Trophoblast cell (in vitro differentiated cells and primary cell): ENCODE measurements around the gene LRP2.

ENCODE experiments used
- DNase-seq, 2 donors: peaks; one replicate each; pipeline ENCODE4 v3.0.0-alpha.2; 2016
- H2AFZ ChIP-seq: 2 replicates; pipeline ENCODE4 v1.6.1; 2013; ENCODE audit warnings: low read length, moderate library complexity, mild to moderate bottlenecking; ENCODE audit not compliant: insufficient read depth, poor library complexity
- H2AK5ac ChIP-seq: 2 replicates; pipeline ENCODE4 v1.6.1; 2013; ENCODE audit warnings: mild to moderate bottlenecking, low read length
- H2BK120ac ChIP-seq: 2 replicates; pipeline ENCODE4 v1.6.1; 2013; ENCODE audit warnings: low read length, mild to moderate bottlenecking, moderate library complexity; ENCODE audit not compliant: insufficient read depth, poor library complexity
- H2BK12ac ChIP-seq: 2 replicates; pipeline ENCODE4 v1.6.1; 2013; ENCODE audit warnings: mild to moderate bottlenecking, low read length, moderate library complexity
- H2BK5ac ChIP-seq: 2 replicates; pipeline ENCODE4 v1.6.1; 2013; ENCODE audit warnings: low read length, low read depth, moderate library complexity, mild to moderate bottlenecking; ENCODE audit not compliant: poor library complexity
- H3K14ac ChIP-seq: 2 replicates; pipeline ENCODE4 v1.6.1; 2013; ENCODE audit warnings: mild to moderate bottlenecking, low read length
- H3K18ac ChIP-seq: 2 replicates; pipeline ENCODE4 v1.6.1; 2013; ENCODE audit warnings: mild to moderate bottlenecking, low read length
- H3K23ac ChIP-seq: 2 replicates; pipeline ENCODE4 v1.6.1; 2013; ENCODE audit warnings: low read length
- H3K27ac ChIP-seq: 2 replicates; pipeline ENCODE4 v1.5.1; 2013; ENCODE audit warnings: low read depth, mild to moderate bottlenecking, inconsistent platforms, low read length, moderate library complexity
- H3K27me3 ChIP-seq: 2 replicates; pipeline ENCODE4 v1.6.1; 2013; ENCODE audit warnings: inconsistent platforms, mild to moderate bottlenecking, low read length, moderate library complexity; ENCODE audit not compliant: insufficient read depth
- H3K36me3 ChIP-seq, 2 experiments: 1 replicate in 1 of 2; 2 replicates in 1 of 2; pipeline ENCODE4 v1.6.1; 2013; ENCODE audit warnings: low read length in 2 of 2, mild to moderate bottlenecking in 2 of 2, moderate library complexity in 1 of 2; ENCODE audit not compliant: insufficient read depth in 2 of 2, control insufficient read depth in 1 of 2
- H3K4ac ChIP-seq: 2 replicates; pipeline ENCODE4 v1.6.1; 2013; ENCODE audit warnings: low read depth, mild to moderate bottlenecking, low read length, moderate library complexity
- H3K4me1 ChIP-seq, 2 experiments: 1 replicate in 1 of 2; 2 replicates in 1 of 2; pipeline ENCODE4 v1.6.1; 2013; ENCODE audit warnings: low read length in 2 of 2, mild to moderate bottlenecking in 2 of 2, moderate library complexity in 1 of 2; ENCODE audit not compliant: insufficient read depth in 2 of 2, control insufficient read depth in 1 of 2
- H3K4me2 ChIP-seq: 2 replicates; pipeline ENCODE4 v1.6.1; 2013; ENCODE audit warnings: inconsistent platforms, mild to moderate bottlenecking, low read length, moderate library complexity
- H3K4me3 ChIP-seq: 2 replicates; pipeline ENCODE4 v1.5.1; 2013; ENCODE audit warnings: mild to moderate bottlenecking, low read depth, low read length, inconsistent platforms
- H3K79me1 ChIP-seq: one replicate; pipeline ENCODE4 v1.6.1; 2013; ENCODE audit warnings: low read length
- H3K79me2 ChIP-seq: 2 replicates; pipeline ENCODE4 v1.6.1; 2013; ENCODE audit warnings: low read length, mild to moderate bottlenecking; ENCODE audit not compliant: control insufficient read depth, insufficient read depth, poor library complexity
- H3K9ac ChIP-seq: 2 replicates; pipeline ENCODE4 v1.6.1; 2013; ENCODE audit warnings: mild to moderate bottlenecking, low read length
- H3K9me3 ChIP-seq: 2 replicates; pipeline ENCODE4 v1.6.1; 2013; ENCODE audit warnings: low read depth, mild to moderate bottlenecking, control low read depth, inconsistent platforms, low read length; ENCODE audit not compliant: insufficient read depth
- H4K12ac ChIP-seq: 2 replicates; pipeline ENCODE4 v1.6.1; 2013; ENCODE audit warnings: low read depth, mild to moderate bottlenecking, low read length, moderate library complexity
- H4K8ac ChIP-seq: 2 replicates; pipeline ENCODE4 v1.6.1; 2013; ENCODE audit warnings: low read depth, mild to moderate bottlenecking, low read length, moderate library complexity
- H4K91ac ChIP-seq: one replicate; pipeline ENCODE4 v1.6.1; 2013; ENCODE audit warnings: low read depth, mild to moderate bottlenecking, low read length, moderate library complexity
- WGBS: extraction: QIAGEN DNeasy Blood & Tissue Kit; methylation state at CpG from one replicate; pipeline ENCODE4 v1.1.7; 2013; ENCODE audit warnings: missing lambda C conversion rate; ENCODE audit not compliant: insufficient read length, insufficient coverage; ENCODE audit errors: extremely low coverage; 5-methylcytosine and 5-hydroxymethylcytosine counted together

Gene LRP2

DNA sequence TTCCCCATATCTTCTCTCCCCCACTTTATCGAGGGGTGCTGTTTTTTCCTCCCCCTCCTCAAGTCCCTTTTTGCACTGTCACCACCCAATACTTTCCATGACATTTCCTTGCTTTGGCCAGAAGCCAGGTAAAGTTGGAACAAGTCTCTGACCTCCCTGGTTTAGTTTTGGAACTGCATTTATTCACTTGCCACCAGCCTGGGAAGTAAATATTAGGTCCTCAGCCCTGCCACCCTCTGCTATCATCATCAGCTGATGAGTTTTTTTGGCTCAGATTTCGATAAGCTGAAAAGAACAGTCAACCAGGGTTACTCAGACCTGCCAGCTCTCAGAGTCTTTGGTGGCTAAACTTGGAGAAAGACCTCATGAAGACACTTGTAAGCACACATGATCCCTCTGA is 246.0 kb downstream of the LRP2 start:
- H4K12ac ChIP-seq = no peak overlapping the region
- no peak overlapping the region for H2BK120ac ChIP-seq
- H3K4me2 ChIP-seq = no peak overlapping the region
- no peaks in the 10 kb centered on the region for H3K79me1 ChIP-seq
- H3K9ac ChIP-seq = no peak overlapping the region
- peaks cover 0 to 8% of the 10 kb centered on the region in 2 experiments for H3K4me1 ChIP-seq
- no peak overlapping the region for H3K27ac ChIP-seq
- H3K4ac ChIP-seq = no peak overlapping the region
- DNase-seq = no peak
- H3K14ac ChIP-seq = no peak overlapping the region
- no CpG with 5 or more reads among the region's 2 CpGs for WGBS
- H3K27me3 ChIP-seq = no peaks in the 10 kb centered on the region
- H4K91ac ChIP-seq = no peak overlapping the region
- no peaks in the 10 kb centered on the region for H3K79me2 ChIP-seq
- peaks cover 0 to 2% of the 10 kb centered on the region in 2 experiments for H3K36me3 ChIP-seq
- H2AFZ ChIP-seq = no peak overlapping the region
- no peak overlapping the region for H2AK5ac ChIP-seq
- no peak overlapping the region for H4K8ac ChIP-seq
- H3K23ac ChIP-seq = no peak overlapping the region
- H3K4me3 ChIP-seq = no peak overlapping the region
- no peak overlapping the region for H3K18ac ChIP-seq
- peaks cover 4% of the 10 kb centered on the region for H3K9me3 ChIP-seq
- H2BK12ac ChIP-seq = no peak overlapping the region
- H2BK5ac ChIP-seq = no peak overlapping the region

DNA sequence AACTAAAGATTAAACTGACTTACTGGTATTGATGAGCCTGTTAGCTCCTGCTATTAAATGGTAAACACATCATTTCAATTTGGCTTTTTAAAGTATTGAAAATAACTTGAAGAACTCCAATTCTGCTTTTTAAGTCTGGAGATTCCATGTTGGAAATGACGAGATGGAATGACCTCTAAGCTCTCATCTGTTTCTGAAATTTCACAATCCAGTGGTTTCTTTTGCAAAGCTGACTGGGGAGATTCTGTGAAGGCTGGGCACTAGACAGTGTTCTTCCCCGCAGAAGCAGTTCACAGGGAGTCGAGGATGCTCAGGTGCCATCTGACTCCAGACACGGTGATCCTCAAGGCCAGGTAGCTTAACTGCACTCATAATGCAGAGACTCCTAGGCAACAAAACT is 248.3 kb downstream of the LRP2 start:
- H2BK120ac ChIP-seq = no peak overlapping the region
- peaks cover 0 to 8% of the 10 kb centered on the region in 2 experiments for H3K4me1 ChIP-seq
- no peak overlapping the region for H4K91ac ChIP-seq
- H3K4me3 ChIP-seq = no peak overlapping the region
- H3K18ac ChIP-seq = no peak overlapping the region
- no peak overlapping the region for H4K8ac ChIP-seq
- H3K23ac ChIP-seq = no peak overlapping the region
- no peaks in the 10 kb centered on the region for H3K79me2 ChIP-seq
- H3K4ac ChIP-seq = no peak overlapping the region
- no peak overlapping the region for H3K9ac ChIP-seq
- H3K36me3 ChIP-seq = peaks cover 0 to 2% of the 10 kb centered on the region in 2 experiments
- H4K12ac ChIP-seq = no peak overlapping the region
- no peak overlapping the region for H2AK5ac ChIP-seq
- DNase-seq = no peak
- no peak overlapping the region for H3K4me2 ChIP-seq
- no peaks in the 10 kb centered on the region for H3K27me3 ChIP-seq
- WGBS = no CpG with 5 or more reads among the region's 4 CpGs
- peaks cover 4% of the 10 kb centered on the region for H3K9me3 ChIP-seq
- no peak overlapping the region for H2AFZ ChIP-seq
- H3K27ac ChIP-seq = no peak overlapping the region
- H2BK12ac ChIP-seq = no peak overlapping the region
- no peak overlapping the region for H3K14ac ChIP-seq
- H2BK5ac ChIP-seq = no peak overlapping the region
- no peaks in the 10 kb centered on the region for H3K79me1 ChIP-seq

DNA sequence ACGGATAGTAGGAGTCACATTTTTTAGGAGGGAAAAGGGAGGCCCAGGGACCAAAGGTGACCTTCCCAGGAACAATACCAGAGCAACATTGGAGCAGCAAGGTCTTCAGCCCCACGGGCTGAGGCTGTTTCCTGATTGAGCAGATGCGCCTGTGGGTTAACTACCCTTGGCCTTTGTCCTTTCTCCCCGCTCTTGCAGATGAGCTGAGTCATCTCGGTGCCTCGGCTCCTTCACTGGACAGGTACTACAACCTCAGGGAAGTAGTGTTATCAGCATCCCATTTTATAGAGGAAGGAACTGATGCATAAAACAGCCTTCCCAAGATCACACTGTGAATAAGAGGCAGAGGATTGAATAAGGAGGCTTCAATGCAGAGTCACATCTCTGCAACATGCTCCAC is 249.5 kb downstream of the LRP2 start:
- no peak overlapping the region for H3K14ac ChIP-seq

DNA sequence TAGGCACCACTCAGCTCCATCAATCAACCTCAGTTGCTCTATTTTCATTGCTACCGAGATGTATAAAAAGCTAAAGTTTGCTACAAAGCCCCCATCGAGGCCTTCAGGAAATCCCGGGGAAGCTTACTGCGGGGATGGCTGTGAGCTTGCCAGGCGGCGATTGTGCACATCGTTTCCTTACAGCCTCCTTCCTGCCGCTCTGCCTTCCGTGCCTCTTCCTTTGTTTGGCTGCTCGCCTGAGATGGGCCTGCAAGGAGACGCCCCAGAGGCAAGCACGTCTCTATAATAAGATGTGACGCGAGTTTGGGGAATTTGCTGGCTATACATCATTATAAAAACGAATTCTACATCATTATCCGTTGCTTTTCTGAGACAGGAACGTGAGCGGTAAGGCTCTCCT is 251.4 kb downstream of the LRP2 start:
- DNase-seq = no peak
- Histone ChIP-seq H3K18ac (no peak overlapping the region), H2BK5ac (no peak overlapping the region), H3K79me2 (no peaks in the 10 kb centered on the region), H2BK12ac (no peak overlapping the region), H3K27ac (no peak overlapping the region), H3K4me2 (no peak overlapping the region), H3K4me1 (peaks cover 0 to 8% of the 10 kb centered on the region in 2 experiments), H3K9me3 (peaks cover 4% of the 10 kb centered on the region), H3K27me3 (no peaks in the 10 kb centered on the region), H3K23ac (no peak overlapping the region), H3K4ac (no peak overlapping the region), H2AK5ac (no peak overlapping the region), H3K79me1 (no peaks in the 10 kb centered on the region), H4K12ac (no peak overlapping the region), H2BK120ac (no peak overlapping the region), H4K91ac (no peak overlapping the region), H3K9ac (no peak overlapping the region), H3K14ac (no peak overlapping the region), H4K8ac (no peak overlapping the region), H3K4me3 (no peak overlapping the region), H2AFZ (no peak overlapping the region), H3K36me3 (peaks cover 0 to 2% of the 10 kb centered on the region in 2 experiments)
- no CpG with 5 or more reads among the region's 18 CpGs for WGBS

More for the DNA sequence above, 249.5 kb downstream of the LRP2 start:
- H2BK120ac ChIP-seq = no peak overlapping the region
- H3K79me2 ChIP-seq = no peaks in the 10 kb centered on the region
- no CpG with 5 or more reads among the region's 6 CpGs for WGBS
- DNase-seq = no peak
- H3K18ac ChIP-seq = no peak overlapping the region
- H3K4me2 ChIP-seq = no peak overlapping the region
- no peak overlapping the region for H3K27ac ChIP-seq
- H3K27me3 ChIP-seq = no peaks in the 10 kb centered on the region
- H3K36me3 ChIP-seq = peaks cover 0 to 2% of the 10 kb centered on the region in 2 experiments
- no peak overlapping the region for H4K91ac ChIP-seq
- H3K9me3 ChIP-seq = peaks cover 4% of the 10 kb centered on the region
- no peak overlapping the region for H2AFZ ChIP-seq
- H3K9ac ChIP-seq = no peak overlapping the region
- H3K4me1 ChIP-seq = peaks cover 0 to 8% of the 10 kb centered on the region in 2 experiments
- no peak overlapping the region for H2BK5ac ChIP-seq
- no peak overlapping the region for H3K4me3 ChIP-seq
- no peaks in the 10 kb centered on the region for H3K79me1 ChIP-seq
- no peak overlapping the region for H3K23ac ChIP-seq
- no peak overlapping the region for H3K4ac ChIP-seq
- H2BK12ac ChIP-seq = no peak overlapping the region
- no peak overlapping the region for H4K12ac ChIP-seq
- H2AK5ac ChIP-seq = no peak overlapping the region
- H4K8ac ChIP-seq = no peak overlapping the region
